RWPE2 (cell line): ENCODE results near the gene PCP2.
A peak's percentile ranks its signal among the peaks of the same experiment; 100 is the strongest.

Source experiments
- ATAC-seq: fragments of 200-7000 bp; cut with Tn5 transposase; 3 replicates; pipeline ENCODE4 v1.9.1; 2021; ENCODE audit warnings: low read depth
- DNase-seq: peaks from one replicate; pipeline ENCODE4 v3.0.0-alpha.2; 2020; ENCODE audit warnings: low spot score
- H3K27ac ChIP-seq: fragments of 450-650 bp; 2 replicates; pipeline ENCODE4 v1.5.1; 2017; ENCODE audit warnings: mild to moderate bottlenecking; ENCODE audit not compliant: poor library complexity, severe bottlenecking
- H3K27me3 ChIP-seq: fragments of 250-450 bp; sonication (Bioruptor Pico); 2 replicates; pipeline ENCODE4 v1.5.1; 2021; ENCODE audit warnings: mild to moderate bottlenecking, moderate library complexity; ENCODE audit not compliant: insufficient read depth, poor library complexity, severe bottlenecking
- H3K36me3 ChIP-seq: fragments of 250-450 bp; sonication (Bioruptor Pico); 2 replicates; pipeline ENCODE4 v1.5.1; 2020; ENCODE audit warnings: low read depth, mild to moderate bottlenecking, moderate library complexity
- H3K4me1 ChIP-seq: fragments of 250-450 bp; sonication (Bioruptor Pico); 2 replicates; pipeline ENCODE4 v1.5.1; 2021; ENCODE audit warnings: mild to moderate bottlenecking, moderate library complexity; ENCODE audit not compliant: insufficient read depth, poor library complexity, severe bottlenecking
- H3K4me3 ChIP-seq: fragments of 250-450 bp; sonication (Bioruptor Pico); 2 replicates; pipeline ENCODE4 v1.5.1; 2021; ENCODE audit warnings: mild to moderate bottlenecking, moderate library complexity; ENCODE audit not compliant: severe bottlenecking
- H3K9me3 ChIP-seq: fragments of 250-450 bp; sonication (Bioruptor Pico); 2 replicates; pipeline ENCODE4 v1.5.1; 2021; ENCODE audit warnings: mild to moderate bottlenecking, moderate library complexity; ENCODE audit not compliant: severe bottlenecking
- TF ChIP-seq, protein P1 (sequence below): fragments of 450-650 bp; IDR thresholded peaks from one replicate; pipeline ENCODE4 v1.5.1; 2017; ENCODE audit warnings: mild to moderate bottlenecking, moderate library complexity; ENCODE audit not compliant: poor library complexity, severe bottlenecking

The PCP2 gene

DNA sequence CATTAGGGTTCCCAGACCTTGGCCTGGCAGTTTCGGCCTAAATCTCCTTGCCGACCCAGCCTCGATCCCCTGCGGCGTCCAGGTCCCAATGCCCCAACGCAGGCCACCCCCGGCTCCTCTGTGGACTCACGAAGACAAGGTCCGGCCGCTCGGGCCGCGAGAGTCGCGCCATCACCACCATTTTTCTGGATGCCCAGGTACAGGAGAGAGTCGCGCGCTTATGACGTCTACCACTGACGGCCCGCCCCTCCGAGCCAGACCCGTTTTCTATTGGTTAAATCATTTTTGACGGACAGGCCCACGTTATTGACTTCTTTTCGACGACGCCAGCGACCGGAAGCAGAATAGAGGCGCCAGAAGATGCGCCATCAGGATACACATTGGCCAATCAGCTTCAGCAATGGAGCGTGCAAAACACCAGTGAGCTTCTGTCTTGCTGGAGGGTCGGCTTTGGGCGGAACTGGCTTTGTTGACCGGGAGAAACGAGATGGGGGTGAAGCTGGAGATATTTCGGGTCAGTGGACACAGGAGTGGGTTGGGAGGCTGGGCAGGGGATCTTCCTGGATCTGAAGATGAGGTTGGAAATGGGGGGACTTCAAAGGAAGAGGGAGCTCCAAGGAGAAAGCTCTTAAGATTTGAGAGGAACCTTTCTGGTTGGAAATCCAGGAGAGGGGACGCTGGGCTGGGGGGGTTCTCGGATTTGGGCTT is 4.0 kb downstream of the PCP2 start, which contains the start of the genes PET100 and XAB2:
Gene PET100 (plus strand): TSS at position 447 of the 708 bp plus-strand sequence. CDS start 41 bp downstream, at position 488.
Gene XAB2 (minus strand): TSS at position 199 of the 708 bp plus-strand sequence. CDS start 18 bp downstream, at position 181.
- H3K9me3 ChIP-seq = no peaks in the 10 kb centered on the region
- H3K4me3 ChIP-seq = peak within 1 kb of the TSS; percentile 91
- H3K27ac ChIP-seq = peak within 1 kb of the TSS; percentile 15
- ATAC-seq = peak; percentile 93
- DNase-seq = peak; percentile 93
- peaks cover 5% of the 10 kb centered on the region for H3K4me1 ChIP-seq
- H3K36me3 ChIP-seq = peaks cover 21% of the 10 kb centered on the region
- TF ChIP-seq, protein P1, sequence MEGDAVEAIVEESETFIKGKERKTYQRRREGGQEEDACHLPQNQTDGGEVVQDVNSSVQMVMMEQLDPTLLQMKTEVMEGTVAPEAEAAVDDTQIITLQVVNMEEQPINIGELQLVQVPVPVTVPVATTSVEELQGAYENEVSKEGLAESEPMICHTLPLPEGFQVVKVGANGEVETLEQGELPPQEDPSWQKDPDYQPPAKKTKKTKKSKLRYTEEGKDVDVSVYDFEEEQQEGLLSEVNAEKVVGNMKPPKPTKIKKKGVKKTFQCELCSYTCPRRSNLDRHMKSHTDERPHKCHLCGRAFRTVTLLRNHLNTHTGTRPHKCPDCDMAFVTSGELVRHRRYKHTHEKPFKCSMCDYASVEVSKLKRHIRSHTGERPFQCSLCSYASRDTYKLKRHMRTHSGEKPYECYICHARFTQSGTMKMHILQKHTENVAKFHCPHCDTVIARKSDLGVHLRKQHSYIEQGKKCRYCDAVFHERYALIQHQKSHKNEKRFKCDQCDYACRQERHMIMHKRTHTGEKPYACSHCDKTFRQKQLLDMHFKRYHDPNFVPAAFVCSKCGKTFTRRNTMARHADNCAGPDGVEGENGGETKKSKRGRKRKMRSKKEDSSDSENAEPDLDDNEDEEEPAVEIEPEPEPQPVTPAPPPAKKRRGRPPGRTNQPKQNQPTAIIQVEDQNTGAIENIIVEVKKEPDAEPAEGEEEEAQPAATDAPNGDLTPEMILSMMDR = no peak
- no peaks in the 10 kb centered on the region for H3K27me3 ChIP-seq

DNA sequence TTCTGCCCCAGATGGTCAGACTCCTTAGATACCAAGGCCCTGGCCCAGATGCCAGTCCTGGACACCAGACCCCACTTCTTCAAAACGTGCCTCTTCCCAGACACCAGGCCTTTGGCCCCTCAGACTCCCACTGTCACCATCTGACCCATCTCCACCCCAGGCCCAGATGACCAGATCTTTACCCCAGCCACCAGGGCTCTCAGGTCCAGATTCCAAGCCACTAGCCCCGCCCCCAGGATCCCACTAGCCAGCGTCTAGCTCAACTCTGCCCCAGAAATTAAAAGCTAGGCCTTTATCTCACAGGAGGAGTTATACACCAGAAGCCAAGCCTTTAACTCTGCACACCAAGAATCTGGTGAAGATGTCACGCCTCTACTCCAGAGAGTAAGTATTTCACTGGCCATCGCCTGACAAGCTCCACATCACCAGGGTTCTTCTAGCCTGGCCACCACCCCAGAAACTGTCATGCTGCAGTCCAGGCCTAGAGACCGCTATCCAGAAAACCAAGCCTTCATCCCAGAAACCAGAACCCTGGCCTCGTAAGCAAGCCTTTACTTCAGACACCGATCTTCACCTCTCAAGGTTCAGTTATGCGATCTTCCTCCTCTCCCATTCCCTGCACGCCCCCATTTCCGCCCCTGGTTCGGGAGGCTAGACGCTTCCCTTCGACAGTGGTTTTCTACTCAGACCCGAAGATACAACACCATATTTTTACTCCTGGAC is 4.8 kb downstream of the PCP2 start:
- TF ChIP-seq, protein P1 = no peak
- Histone ChIP-seq H3K9me3 (no peaks in the 10 kb centered on the region), H3K27ac (peak overlapping the region; percentile 15), H3K4me3 (peak overlapping the region; percentile 91), H3K27me3 (no peaks in the 10 kb centered on the region), H3K36me3 (peaks cover 21% of the 10 kb centered on the region), H3K4me1 (peaks cover 5% of the 10 kb centered on the region)
- DNase-seq (no peak), ATAC-seq (no peak)

DNA sequence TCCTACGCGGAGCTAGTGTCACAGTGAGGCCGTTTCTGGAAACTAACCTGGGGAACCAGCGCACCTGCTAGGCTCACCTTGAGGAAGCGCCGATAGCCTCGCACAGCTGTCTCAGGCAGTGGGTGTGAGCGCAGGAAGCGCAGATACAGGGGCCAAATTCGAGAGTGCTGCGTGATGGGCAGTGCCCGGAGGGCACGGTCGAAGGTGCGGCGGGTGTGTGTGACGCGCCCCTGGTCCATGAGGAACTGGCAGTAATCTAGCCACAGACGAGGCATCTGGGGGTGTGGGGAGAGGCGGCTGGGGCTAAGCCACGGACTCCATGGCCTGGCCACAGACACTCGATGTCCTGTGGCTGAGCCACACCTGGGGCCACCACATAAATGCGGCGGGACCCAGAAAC is 6.4 kb downstream of the PCP2 start:
- peaks cover 5% of the 10 kb centered on the region for H3K4me1 ChIP-seq
- H3K27me3 ChIP-seq = no peaks in the 10 kb centered on the region
- ATAC-seq (no peak), DNase-seq (no peak)
- peaks cover 31% of the 10 kb centered on the region for H3K36me3 ChIP-seq
- no peak overlapping the region for H3K4me3 ChIP-seq
- H3K9me3 ChIP-seq = no peaks in the 10 kb centered on the region
- TF ChIP-seq, protein P1 = no peak
- no peak overlapping the region for H3K27ac ChIP-seq

DNA sequence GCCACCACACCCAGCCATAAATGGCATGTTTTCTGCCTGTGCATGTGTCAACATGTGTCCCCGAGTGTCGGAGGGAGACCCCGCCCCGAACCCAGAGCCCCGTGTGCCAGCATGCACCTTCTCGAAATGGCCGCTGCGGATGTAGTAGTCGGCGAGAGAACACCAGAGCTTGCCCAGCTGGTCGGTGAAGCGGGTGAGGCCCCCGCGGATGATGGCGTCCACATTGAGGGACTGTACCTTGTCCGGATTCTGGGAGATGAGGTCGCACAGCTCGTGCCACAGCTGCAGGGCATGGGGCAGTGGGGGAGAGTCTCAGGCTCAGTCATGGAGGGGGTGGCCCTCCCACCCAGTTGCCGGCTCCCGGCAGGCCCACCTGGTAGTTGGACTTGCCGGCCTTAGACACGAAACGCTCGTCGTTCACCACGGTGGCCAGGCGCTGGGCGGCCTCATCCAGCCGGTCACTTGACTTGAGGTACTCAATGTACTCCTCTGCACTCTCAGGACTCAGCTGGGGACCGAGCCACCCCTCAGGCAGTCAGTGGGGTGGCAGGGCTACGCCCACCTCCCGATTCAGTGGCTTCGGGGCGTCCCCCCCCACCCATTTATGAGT is 7.7 kb downstream of the PCP2 start:
- TF ChIP-seq, protein P1 = no peak
- Histone ChIP-seq H3K36me3 (peaks cover 39% of the 10 kb centered on the region), H3K4me1 (peaks cover 4% of the 10 kb centered on the region), H3K4me3 (no peak overlapping the region), H3K27me3 (no peaks in the 10 kb centered on the region), H3K27ac (no peak overlapping the region), H3K9me3 (no peaks in the 10 kb centered on the region)
- ATAC-seq (no peak), DNase-seq (no peak)
